GM20431 (cell line): ENCODE data around the gene ATXN1.

Experiments
- in situ Hi-C: fragments of 300-500 bp; cut with MseI, MboI; formaldehyde crosslinking; loops from one replicate; pipeline ENCODE4 v1.15.0; 2020; ENCODE audit warnings: low sequenced_read_pairs; ENCODE audit not compliant: unreplicated experiment

The ATXN1 gene

GRCh38 chr6:16367571-16367970, 393.7 kb downstream of the ATXN1 start:
- in situ Hi-C loops = no loop called here

- in situ Hi-C loops = no loop called here
Measured at GRCh38 chr6:16363749-16364148, 397.5 kb downstream of the ATXN1 start.

GRCh38 chr6:16362819-16363589, 398.3 kb downstream of the ATXN1 start:
- in situ Hi-C loops = no loop called here

GRCh38 chr6:16362296-16362695, 399.0 kb downstream of the ATXN1 start:
- in situ Hi-C loops = no loop called here

- in situ Hi-C loops = no loop called here
Measured at GRCh38 chr6:16361861-16362260, 399.4 kb downstream of the ATXN1 start.

GRCh38 chr6:16361121-16361520, 400.1 kb downstream of the ATXN1 start:
- in situ Hi-C loops = no loop called here

GRCh38 chr6:16360365-16360764, 400.9 kb downstream of the ATXN1 start:
- in situ Hi-C loops = no loop called here

GRCh38 chr6:16359563-16359962, 401.7 kb downstream of the ATXN1 start:
- in situ Hi-C loops = no loop called here

GRCh38 chr6:16358531-16359138, 402.6 kb downstream of the ATXN1 start:
- in situ Hi-C loops = no loop called here

- in situ Hi-C loops = no loop called here
Measured at GRCh38 chr6:16355699-16356446, 405.4 kb downstream of the ATXN1 start.

GRCh38 chr6:16355238-16355637, 406.0 kb downstream of the ATXN1 start:
- in situ Hi-C loops = no loop called here

- in situ Hi-C loops = no loop called here
Measured at GRCh38 chr6:16354692-16355091, 406.6 kb downstream of the ATXN1 start.

GRCh38 chr6:16352821-16353438, 408.3 kb downstream of the ATXN1 start:
- in situ Hi-C loops = no loop called here

- in situ Hi-C loops = no loop called here
Measured at GRCh38 chr6:16352258-16352635, 409.0 kb downstream of the ATXN1 start.

- in situ Hi-C loops = loop anchor here (25.0 kb wide), 2 partner anchors 413 to 613 kb away; partner anchors contain the start of gene ATXN1
Measured at GRCh38 chr6:16349544-16349943, 411.7 kb downstream of the ATXN1 start.

GRCh38 chr6:16346831-16347230, 414.4 kb downstream of the ATXN1 start:
- in situ Hi-C loops = loop anchor here (25.0 kb wide), 2 partner anchors 415 to 615 kb away; partner anchors contain the start of gene ATXN1

GRCh38 chr6:16345449-16346330, 415.6 kb downstream of the ATXN1 start:
- in situ Hi-C loops = loop anchor here (25.0 kb wide), 2 partner anchors 417 to 617 kb away; partner anchors contain the start of gene ATXN1

GRCh38 chr6:16344756-16345155, 416.5 kb downstream of the ATXN1 start:
- in situ Hi-C loops = loop anchor here (25.0 kb wide), 2 partner anchors 418 to 618 kb away; partner anchors contain the start of gene ATXN1

GRCh38 chr6:16343593-16343992, 417.7 kb downstream of the ATXN1 start:
- in situ Hi-C loops = loop anchor here (25.0 kb wide), 2 partner anchors 419 to 619 kb away; partner anchors contain the start of gene ATXN1
